Thyroid gland (tissue), 4 donors: ENCODE measurements around the gene TALDO1. TPM values are rescaled to one million over a fixed set of nuclear protein-coding genes. Genes with fewer than 3 reads are reported as not detected.
A peak's percentile ranks its signal among the peaks of the same experiment; 100 is the strongest.

Source experiments
- DNase-seq, 2 donors: peaks; one replicate each; pipeline ENCODE4 v3.0.0-alpha.2; 2019
- H3K27ac ChIP-seq, 3 donors: fragments of 200-600 bp; sonication (generic); 1 replicate in 2 of 3; 2 replicates in 1 of 3; pipeline ENCODE4 v1.5.1; 2016 to 2019; ENCODE audit warnings: mild to moderate bottlenecking in 1 of 3, moderate library complexity in 1 of 3
- H3K27me3 ChIP-seq: fragments of 200-600 bp; sonication (generic); one replicate; pipeline ENCODE4 v1.5.1; 2019
- H3K36me3 ChIP-seq, 2 donors: fragments of 200-600 bp; sonication (generic); one replicate each; pipeline ENCODE4 v1.5.1; 2016 to 2019
- H3K4me1 ChIP-seq, 2 donors: fragments of 200-600 bp; sonication (generic); one replicate each; pipeline ENCODE4 v1.5.1; 2017 to 2019
- H3K4me3 ChIP-seq, 3 donors: fragments of 200-600 bp; sonication (generic); replicated peaks in 1 of 3; 1 replicate in 2 of 3; 2 replicates in 1 of 3; pipeline ENCODE4 v1.5.1; 2016; ENCODE audit warnings: mild to moderate bottlenecking in 1 of 3
- H3K9me3 ChIP-seq: fragments of 200-600 bp; sonication (generic); one replicate; pipeline ENCODE4 v1.5.1; 2017
- CTCF ChIP-seq, 6 experiments: fragments of 200-600 bp in 3 of 6; fragments of 450-650 bp in 3 of 6; sonication (generic) in 3 of 6; IDR thresholded peaks; one replicate each; pipeline ENCODE4 v1.5.1; 2016 to 2019; ENCODE audit warnings: antibody characterized with exemption in 6 of 6, mild to moderate bottlenecking in 2 of 6, inconsistent platforms in 1 of 6, moderate library complexity in 1 of 6
- POLR2A ChIP-seq, 2 donors: fragments of 450-650 bp; IDR thresholded peaks; one replicate each; pipeline ENCODE4 v1.6.1; 2017; ENCODE audit warnings: antibody characterized with exemption in 2 of 2, mild to moderate bottlenecking in 2 of 2, moderate library complexity in 1 of 2
- WGBS, 2 donors: methylation state at CpG; one replicate each; pipeline ENCODE4 v1.1.5; 2017; 5-methylcytosine and 5-hydroxymethylcytosine counted together
- intact Hi-C: fragments of 100-400 bp; cut with DNase I; formaldehyde crosslinking; loops from one replicate; pipeline ENCODE4 v1.15.1; 2023
- total RNA-seq, 4 donors: library from RNA; depleted of rRNA; stranded (reverse); fragments of >200 nt; gene quantifications; one replicate each; pipeline ENCODE4 v1.2.3, GENCODE V29; 2016

Gene TALDO1
- total RNA-seq, 4 donors from 2014 or later: 300 to 965 (median 558) TPM

GRCh38 chr11:764322-765024, 17.2 kb downstream of the TALDO1 start:
- H3K27ac ChIP-seq: no peak overlapping the region
- intact Hi-C loops: no loop called here
- H3K4me3 ChIP-seq: no peak overlapping the region
- H3K36me3 ChIP-seq: peaks cover 42 to 64% of the 10 kb centered on the region in 2 donors
- DNase-seq: no peak
- H3K9me3 ChIP-seq: no peaks in the 10 kb centered on the region
- no peaks in the 10 kb centered on the region for H3K4me1 ChIP-seq
- 90 to 92% methylated on average over 13 to 18 of the region's 18 CpGs for WGBS, 2 donors
- H3K27me3 ChIP-seq: no peaks in the 10 kb centered on the region
- TF ChIP-seq POLR2A (IDR thresholded peaks at IDR 0.05): no peak
- TF ChIP-seq CTCF (IDR thresholded peaks at IDR 0.05): no peak

- intact Hi-C loops: no loop called here
- DNase-seq: peak; percentile 65 to 68
- TF ChIP-seq CTCF (IDR thresholded peaks at IDR 0.05): peak; percentile 15 to 70 (median 62)
- TF ChIP-seq POLR2A (IDR thresholded peaks at IDR 0.05): no peak
- Histone ChIP-seq H3K36me3 (peaks cover 38 to 61% of the 10 kb centered on the region in 2 donors), H3K27me3 (no peaks in the 10 kb centered on the region), H3K9me3 (no peaks in the 10 kb centered on the region), H3K4me1 (no peaks in the 10 kb centered on the region), H3K4me3 (no peak overlapping the region), H3K27ac (no peak overlapping the region)
- WGBS, 2 donors: 76 to 82% methylated on average over 16 to 18 of the region's 19 CpGs
These were observed 17.9 kb downstream of the TALDO1 start for GRCh38 chr11:765025-765801.

- DNase-seq: no peak
- whole genome bisulfite sequencing, 2 donors: 97 to 98% methylated on average over 8 of the region's 8 CpGs
- Histone ChIP-seq H3K4me1 (no peaks in the 10 kb centered on the region), H3K36me3 (peaks cover 38 to 55% of the 10 kb centered on the region in 2 donors), H3K9me3 (no peaks in the 10 kb centered on the region), H3K27ac (no peak overlapping the region), H3K27me3 (no peaks in the 10 kb centered on the region), H3K4me3 (no peak overlapping the region)
- no peak for TF ChIP-seq POLR2A (IDR thresholded peaks at IDR 0.05)
- no peak for TF ChIP-seq CTCF (IDR thresholded peaks at IDR 0.05)
- intact Hi-C loops: no loop called here
These were observed 18.5 kb downstream of the TALDO1 start for GRCh38 chr11:765802-766091.

- no peaks in the 10 kb centered on the region for H3K9me3 ChIP-seq
- H3K36me3 ChIP-seq: peaks cover 37 to 56% of the 10 kb centered on the region in 2 donors
- no peaks in the 10 kb centered on the region for H3K27me3 ChIP-seq
- no peak for DNase-seq
- no peak overlapping the region for H3K27ac ChIP-seq
- intact Hi-C loops: no loop called here
- H3K4me3 ChIP-seq: no peak overlapping the region
- no peaks in the 10 kb centered on the region for H3K4me1 ChIP-seq
- no peak for TF ChIP-seq POLR2A (IDR thresholded peaks at IDR 0.05)
- no peak for TF ChIP-seq CTCF (IDR thresholded peaks at IDR 0.05)
- WGBS, 2 donors: 84 to 85% methylated on average over 9 to 10 of the region's 11 CpGs
These were observed 19.1 kb downstream of the TALDO1 start for GRCh38 chr11:766106-766935.
